DMS 273 (cell line): ENCODE measurements around the gene PRMT1.

ENCODE experiments used
- DNase-seq: peaks from one replicate; lab custom pipeline; 2025; ENCODE audit not compliant: unreplicated experiment; lab: John Stamatoyannopoulos, UW

PRMT1 gene

DNA sequence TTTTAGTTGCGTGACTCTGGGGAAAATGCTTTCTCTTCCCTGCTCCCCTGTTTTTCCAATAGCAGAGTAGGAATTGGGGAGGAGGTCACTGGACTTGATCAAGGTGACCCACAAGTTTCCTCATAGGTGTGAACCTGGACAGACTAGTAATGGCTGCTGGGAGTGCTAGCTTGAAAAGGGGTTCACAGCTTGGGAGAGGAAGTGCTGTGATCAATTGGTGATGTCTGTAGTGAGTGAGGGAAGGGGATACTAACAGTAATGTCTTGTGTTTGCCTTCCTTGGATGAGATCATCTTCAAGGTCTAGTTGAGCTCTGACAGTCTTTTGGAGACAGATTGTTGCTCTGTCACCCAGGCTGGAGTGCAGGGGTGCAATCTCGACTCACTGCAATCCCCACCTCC, 9.6 kb upstream of the PRMT1 start:
- no peak for DNase-seq

DNA sequence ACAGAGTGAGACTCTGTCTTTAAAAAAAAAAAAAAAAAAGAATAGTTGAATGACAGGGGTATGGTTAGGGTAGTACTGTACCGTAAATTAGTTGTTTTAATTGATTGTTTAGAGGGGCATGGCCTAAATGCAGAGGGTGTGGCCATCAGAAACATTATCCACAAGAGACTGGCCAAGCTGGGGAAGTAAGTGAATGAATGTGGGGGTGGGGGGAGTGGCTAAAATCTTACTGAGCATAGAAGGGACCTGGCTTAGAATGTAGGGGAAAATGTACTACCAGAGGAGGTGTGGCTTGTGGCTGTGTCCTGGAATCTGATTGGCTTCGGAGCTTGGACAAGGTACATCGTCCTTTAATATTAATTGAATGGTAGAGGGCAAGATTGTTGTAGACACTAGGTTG, 7.6 kb upstream of the PRMT1 start:
- no peak for DNase-seq

DNA sequence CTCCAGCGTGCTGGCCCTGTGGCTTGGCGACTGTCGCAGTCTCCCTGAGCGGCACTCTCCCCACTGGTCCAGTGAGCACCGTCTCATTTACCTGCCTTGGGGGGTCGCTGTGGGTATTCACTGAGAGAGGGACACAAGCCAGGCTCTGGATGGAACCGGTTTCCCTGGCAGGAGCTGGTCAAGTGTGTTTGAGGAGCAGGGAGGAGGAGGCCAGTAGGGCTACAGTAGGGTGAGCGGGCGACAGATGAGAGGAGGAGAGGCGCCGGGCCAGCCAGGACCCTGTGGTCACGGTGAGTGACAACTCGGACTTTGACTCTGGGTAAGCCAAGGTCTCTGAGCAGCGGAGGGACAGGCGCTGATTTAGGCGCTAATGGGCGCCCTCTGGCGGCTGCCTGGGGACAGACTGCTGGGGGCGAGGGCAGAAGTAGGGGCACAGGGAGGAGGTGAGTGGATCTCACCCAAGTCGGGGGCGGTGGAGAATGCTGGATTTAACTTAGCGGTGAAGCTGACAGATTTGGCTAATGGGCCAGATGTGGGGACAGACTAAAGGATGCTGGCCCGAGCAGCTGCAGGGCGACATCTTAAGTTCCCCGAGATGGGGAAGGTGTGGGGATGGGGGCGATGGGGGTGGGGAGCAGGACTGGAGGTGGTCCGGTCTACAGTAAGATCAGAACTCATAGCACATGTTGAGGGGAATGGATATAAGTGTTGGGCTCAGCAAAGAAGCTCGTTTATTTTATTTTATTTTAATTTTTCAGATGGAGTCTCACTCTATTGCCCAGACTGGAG, 4.7 kb upstream of the PRMT1 start:
- DNase-seq, result peak; percentile 89

DNA sequence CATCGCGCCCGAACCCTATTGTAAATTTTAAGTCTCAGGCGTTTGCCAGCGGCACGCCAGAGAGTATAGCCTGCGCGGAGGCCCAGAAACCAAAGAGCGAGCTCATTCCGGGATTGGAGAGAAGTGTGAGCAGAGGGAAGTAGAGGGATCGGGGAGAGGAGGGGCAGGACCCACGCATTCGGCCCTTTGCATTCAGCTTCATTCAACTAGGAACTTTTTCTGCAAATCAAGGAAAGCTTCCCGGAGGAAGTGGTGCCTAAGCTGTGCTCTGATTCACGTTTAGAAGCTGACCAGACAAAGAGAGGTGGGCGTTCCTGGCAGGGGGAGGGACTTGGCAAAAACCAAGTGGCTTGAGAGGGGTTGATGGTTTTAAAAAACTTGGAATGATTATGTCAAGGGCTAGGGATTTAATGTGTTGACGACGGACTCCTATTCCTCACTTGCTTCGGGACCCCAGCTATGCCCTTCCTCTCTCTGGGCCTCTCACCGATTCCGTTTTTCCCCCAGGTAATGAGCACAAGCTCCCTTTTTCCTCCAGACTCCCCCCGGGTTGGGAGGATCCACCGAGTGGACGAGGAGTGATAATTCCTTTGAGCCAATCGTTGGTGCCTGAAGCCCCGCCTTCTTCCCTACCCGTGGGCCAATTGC, 811 bp upstream of the PRMT1 start:
- DNase-seq, result peak; percentile 96

DNA sequence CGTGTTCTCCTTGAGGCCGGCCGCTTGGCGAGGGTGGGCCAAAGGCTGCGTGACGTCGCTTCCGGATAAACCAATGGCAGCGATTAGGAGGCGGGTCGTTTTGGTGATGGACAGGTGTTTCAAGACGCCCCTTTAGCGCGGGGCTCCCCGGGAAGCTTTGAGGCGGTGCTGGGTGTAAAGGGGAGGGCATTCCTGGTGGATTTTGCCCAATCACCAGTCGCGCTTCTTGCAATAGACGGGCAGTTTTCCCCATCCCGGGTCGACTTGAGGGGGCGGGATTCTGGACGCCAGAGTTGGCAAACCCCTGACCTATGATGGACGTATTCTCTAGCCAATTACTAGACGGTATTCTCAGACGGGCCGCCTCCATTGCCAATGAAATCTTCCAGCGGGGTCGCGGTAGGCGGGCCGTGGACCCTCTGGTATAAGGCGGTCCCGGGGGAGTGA, 264 bp upstream of the PRMT1 start:
- DNase-seq, result peak; percentile 100

DNA sequence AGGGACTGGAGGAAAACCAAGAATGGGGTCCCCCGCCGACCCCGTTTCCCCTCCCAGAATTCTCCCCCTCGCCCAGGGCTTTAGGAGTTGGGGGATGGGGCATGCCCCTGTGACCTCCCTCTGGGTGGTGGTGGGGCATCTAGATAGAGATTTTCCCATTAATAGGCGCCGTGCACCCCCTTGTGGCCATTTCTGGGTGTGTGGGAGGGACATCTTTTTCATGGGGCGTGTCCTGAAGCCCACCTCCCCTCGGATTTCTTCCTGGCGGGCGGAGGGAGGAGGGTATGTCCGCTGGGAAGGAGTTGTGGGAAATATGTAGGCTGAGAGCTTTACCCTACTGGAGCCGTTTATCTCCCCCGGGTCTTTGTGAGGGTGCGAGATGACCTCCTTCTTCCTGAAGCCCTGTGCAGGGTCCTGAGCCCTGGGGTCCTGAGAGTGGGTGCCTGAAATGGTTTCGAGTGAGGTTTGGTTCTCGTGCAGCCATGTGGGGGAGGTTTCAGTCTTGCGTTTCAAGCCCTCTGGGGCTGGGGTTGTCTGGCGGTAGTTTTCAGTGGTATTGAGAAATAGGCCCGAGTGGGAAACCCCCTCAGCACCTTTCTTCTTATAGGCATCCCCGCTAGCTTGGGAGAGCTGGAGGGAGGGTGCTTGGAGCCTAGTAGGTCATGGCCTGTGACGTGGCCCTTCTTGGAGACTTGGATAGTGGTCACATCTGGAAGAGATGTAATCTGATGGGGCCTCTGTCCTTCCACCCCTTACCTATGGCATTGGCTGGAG, 1.0 kb downstream of the PRMT1 start:
- DNase-seq, result peak; percentile 95

DNA sequence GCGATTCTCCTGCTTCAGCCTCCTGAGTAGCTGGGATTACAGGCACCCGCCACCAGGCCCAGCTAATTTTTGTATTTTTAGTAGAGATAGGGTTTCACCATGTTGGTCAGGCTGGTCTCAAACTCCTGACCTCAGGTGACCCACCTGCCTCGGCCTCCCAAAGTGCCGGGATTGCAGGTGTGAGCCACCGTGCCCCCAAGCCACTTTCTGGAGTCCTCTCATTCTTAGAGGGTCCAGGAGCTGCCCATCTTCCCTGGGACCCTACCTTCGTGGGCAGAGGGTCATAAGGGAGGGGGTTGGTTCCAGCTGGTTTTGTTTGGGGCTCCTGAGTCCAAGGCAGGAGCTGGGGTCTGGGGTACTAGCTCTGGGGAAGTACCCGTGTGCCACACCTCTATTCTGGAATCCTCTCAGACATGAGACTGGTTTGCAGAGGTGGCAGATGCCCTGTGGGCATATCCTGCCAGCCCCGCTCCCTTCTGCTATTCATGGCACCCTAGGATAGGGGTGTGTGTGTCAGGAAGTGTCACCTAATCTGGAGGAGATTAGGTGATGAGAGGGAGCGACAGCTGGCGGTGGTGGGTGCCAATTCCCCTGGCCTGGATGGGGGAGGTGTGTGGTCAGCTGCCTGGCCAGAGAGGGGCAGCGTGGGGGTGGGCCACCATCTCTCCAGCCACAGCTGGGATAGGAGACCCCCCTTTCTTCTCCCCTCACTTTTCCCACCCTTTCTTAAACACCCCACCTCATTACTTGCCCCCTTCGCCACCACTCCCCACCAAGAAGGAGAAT, 2.1 kb downstream of the PRMT1 start:
- peak; percentile 64 for DNase-seq

DNA sequence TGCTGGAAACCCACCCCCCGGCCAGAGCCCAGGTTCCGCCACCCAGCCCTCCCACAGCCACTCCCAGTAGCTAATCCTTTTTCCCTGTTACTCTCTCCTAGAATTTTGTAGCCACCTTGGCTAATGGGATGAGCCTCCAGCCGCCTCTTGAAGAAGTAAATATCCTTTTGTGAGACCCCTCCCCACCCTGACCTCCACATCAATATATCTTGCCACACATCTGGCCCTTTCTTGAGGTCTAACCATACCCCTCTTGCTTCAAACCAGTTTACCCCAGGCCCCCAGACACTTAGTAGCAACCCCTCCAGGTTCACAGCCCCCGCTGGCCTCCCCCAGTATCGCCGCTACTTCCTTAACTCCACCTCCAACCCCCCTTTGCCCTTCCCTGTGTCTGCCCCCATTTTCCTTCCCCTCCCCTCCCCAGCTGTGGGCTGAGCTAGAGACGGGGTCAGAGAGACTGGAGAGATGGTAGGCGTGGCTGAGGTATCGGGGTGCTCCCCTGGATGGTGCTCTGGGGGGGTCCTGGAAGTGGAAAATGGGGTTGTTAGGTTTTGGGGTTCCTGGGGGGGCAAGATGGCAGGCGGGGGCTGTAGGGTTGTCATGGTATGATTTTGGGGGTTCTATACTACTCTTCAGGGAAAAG, 2.8 kb downstream of the PRMT1 start:
- peak; percentile 58 for DNase-seq

DNA sequence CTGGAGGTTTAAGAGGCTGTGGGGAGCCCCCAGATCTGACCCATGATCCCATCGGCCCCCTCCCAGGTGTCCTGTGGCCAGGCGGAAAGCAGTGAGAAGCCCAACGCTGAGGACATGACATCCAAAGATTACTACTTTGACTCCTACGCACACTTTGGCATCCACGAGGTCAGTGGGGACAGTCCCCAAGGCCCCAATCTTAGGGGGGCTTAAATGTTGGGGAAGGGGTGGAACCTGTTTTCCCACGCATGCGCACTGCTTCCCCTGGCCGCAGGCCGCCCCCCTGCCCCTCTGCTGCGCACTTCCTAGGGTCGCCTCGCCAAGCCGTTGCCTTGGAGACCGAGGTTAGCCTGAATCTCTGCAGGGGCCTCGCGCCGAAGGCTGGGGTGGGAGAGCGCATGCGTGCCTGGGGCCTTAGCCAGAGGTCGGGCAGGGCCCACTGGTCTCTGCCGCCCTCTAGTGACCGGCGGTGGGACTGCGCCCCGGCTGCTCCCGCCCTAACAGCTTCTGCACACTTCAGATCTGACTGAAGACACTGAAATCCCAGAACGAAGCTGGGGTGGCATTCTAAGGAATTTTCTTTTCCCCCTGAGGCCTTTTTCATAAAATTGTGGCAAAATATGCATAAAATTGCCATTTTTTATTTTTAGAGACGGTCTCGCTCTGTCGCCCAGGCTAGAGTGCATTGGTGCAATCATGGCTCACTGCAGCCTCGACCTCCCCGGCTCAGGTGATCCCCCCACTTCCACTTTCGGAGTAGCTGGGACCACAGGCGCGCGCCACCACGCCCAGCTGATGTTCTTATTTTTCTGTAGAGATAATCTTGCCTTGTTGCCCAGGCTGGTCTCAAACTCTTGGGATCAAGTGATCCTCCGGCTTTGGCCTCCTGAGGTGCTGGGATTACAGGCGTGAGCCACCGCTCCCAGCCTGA, 3.6 kb downstream of the PRMT1 start:
- peak; percentile 96 for DNase-seq

DNA sequence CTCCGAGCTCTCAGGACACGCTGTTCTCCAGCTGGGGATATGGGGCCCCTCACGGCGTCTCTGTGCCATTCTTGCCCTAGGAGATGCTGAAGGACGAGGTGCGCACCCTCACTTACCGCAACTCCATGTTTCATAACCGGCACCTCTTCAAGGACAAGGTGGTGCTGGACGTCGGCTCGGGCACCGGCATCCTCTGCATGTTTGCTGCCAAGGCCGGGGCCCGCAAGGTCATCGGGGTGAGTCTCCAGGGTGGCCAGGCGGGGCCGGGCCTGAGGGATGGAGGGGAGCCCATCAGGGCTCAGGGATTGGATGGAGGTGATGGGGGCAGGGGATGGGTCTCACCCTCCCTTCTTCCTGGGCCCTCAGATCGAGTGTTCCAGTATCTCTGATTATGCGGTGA, 4.8 kb downstream of the PRMT1 start:
- DNase-seq, result no peak

DNA sequence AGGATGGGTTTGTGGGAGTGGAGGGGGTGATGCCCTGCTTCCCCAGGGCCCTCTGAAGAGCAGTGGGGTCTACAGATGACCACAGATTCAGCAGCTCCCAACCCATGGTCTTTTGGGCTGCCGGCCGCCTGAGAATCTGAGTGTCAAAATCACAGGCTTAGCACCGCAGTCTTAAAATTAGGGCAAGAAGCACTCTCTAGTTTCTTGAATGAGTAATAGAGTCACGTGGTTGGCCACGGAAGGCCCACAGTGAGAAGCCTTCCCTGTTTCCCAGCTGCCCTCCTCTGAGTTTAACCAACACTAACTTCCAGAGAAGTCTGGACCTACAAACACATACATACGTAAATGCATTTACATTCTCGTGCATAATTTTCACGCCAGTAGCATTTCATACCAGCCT, 5.2 kb downstream of the PRMT1 start:
- no peak for DNase-seq

DNA sequence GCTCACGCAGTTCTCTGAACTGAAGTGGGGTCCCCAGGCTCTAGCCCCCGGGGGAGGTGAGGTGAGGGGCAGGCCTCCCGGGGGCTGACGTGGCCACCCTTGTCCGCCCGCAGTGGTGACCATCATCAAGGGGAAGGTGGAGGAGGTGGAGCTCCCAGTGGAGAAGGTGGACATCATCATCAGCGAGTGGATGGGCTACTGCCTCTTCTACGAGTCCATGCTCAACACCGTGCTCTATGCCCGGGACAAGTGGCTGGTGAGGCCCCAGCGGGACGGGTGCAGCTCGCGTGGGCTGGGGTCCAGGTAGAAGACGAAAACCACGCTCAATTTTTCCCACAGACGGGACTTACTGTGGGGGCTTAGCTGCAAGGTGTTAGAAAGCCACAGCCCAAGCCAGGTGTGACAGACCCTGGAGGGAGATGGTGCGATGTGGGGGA, 6.8 kb downstream of the PRMT1 start:
- DNase-seq, result no peak

DNA sequence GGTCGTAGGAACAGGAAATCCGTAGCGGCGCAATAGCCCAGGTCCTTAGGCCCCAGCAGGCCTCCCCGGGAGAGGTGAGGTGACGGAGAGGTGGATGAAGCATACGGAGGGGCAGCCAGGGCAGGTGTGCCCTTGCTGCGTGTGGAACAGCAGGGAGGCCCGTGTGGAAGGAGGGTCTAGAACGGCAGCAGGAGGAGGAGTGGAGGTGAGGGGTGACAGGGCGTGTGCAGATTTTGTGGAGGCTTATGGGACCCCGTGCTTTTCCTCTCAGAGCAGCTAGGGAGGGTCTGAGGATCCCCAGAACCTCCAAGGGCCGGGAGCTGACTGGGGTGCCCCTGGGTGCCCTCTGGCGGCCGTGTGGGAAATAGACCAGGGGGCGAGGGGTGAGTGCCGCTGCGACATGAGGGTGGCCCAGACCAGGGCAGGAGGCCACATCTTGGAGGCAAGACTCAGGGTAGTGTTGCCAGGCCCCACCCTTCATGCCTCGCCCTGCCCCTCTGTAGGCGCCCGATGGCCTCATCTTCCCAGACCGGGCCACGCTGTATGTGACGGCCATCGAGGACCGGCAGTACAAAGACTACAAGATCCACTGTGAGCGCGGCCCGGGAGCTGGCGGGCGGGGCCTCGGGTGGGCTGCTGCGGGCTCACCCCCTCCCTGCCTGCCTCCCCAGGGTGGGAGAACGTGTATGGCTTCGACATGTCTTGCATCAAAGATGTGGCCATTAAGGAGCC, 7.3 kb downstream of the PRMT1 start:
- peak; percentile 58 for DNase-seq

DNA sequence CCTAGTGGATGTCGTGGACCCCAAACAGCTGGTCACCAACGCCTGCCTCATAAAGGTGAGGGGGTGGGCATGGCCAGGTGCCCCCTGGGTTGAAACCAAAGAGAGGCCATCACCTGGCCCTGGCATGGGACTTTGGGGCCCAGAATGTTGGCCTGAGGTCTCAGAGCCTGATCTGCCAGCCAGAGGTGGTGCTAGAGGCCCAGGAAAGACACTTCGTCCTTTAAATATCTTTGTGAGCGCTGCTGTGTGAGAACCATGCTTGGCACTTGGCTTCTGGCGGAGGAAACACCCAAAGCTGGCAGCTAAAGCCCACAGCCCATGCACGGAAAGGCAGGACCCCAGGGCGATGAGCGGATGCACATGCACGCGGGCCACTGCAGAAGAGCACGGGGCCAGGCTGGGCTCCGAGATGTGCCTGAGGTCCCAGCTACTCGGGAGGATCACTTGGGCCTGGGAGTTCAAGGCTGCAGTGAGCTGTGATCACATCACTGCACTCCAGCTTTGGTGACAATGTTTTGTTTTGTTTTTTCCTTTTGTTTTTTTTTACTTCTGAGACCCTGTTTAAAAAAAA, 8.0 kb downstream of the PRMT1 start:
- DNase-seq, result no peak

DNA sequence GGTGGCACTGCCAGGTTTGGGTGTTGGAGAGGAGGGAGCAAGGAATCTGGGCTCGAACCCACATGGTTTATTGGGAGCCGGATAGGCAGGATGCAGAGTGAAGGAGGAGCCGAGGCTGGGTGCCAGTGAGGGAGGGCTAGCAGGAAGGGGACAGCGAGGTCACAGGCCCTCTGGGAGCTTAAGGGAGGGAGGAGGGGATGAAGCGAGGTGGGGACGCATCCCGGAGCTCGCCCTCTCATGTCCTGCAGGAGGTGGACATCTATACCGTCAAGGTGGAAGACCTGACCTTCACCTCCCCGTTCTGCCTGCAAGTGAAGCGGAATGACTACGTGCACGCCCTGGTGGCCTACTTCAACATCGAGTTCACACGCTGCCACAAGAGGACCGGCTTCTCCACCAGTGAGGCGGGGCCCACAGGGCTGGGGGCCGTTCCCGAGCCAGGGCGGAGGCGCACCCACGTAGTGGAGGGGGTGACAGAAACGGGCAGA, 8.8 kb downstream of the PRMT1 start:
- no peak for DNase-seq

DNA sequence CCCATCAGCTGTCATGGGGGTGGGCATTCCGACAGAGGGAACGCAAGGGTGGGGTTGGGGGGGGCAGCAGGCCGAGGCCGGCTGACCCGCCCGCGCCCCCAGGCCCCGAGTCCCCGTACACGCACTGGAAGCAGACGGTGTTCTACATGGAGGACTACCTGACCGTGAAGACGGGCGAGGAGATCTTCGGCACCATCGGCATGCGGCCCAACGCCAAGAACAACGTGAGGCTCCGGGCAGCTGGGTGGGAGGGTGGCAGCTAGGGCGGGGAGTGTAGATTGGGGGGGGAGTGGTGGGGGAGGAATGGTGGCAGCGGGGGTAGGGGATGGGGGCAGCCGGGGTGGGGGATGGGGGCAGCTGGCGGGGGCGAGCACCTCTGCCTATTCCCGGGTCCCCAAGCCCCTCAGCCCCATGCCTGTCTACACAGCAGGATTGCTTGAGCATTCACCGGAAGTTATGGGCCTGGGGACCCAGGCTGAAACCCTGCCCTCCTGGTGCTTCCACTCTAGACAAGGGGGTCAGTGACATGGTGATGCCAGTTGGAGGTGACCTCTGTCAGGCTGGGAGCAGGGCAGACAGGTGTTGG, 9.5 kb downstream of the PRMT1 start:
- DNase-seq, result no peak

DNA sequence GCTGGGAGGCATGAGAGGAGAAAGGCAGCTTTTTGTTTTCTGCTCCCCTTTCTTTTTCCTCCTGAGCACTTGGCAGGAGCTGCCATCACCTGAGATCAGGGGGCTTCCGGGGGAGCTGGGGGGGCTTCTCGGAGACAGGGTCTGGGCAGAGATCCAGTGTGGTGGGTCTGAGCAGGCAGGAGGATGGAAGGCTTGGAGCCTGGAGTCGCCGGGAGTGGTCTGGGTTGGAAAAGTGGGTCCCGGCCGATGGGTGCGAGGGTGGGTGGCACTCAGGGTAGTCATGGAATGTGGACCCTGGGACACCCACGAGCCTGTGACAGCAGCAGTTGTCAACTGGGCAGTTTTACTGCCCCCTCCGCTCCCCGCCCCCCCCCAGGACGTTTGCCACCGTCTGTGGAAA, 10.1 kb downstream of the PRMT1 start:
- DNase-seq, result no peak
